GM21381 (cell line): ENCODE data around the gene DNAI2.
"Not testable (repeated sequence)": the region's sequence is repeated elsewhere in the genome, so short reads cannot be mapped to it uniquely, and the experiment has no call there.

ENCODE experiments used
- ATAC-seq: cut with Tn5 transposase; IDR thresholded peaks from one replicate; pipeline ENCODE4 v1.9.1; 2021; ENCODE audit warnings: mild to moderate bottlenecking, moderate library complexity; ENCODE audit not compliant: unreplicated experiment

Gene DNAI2

DNA sequence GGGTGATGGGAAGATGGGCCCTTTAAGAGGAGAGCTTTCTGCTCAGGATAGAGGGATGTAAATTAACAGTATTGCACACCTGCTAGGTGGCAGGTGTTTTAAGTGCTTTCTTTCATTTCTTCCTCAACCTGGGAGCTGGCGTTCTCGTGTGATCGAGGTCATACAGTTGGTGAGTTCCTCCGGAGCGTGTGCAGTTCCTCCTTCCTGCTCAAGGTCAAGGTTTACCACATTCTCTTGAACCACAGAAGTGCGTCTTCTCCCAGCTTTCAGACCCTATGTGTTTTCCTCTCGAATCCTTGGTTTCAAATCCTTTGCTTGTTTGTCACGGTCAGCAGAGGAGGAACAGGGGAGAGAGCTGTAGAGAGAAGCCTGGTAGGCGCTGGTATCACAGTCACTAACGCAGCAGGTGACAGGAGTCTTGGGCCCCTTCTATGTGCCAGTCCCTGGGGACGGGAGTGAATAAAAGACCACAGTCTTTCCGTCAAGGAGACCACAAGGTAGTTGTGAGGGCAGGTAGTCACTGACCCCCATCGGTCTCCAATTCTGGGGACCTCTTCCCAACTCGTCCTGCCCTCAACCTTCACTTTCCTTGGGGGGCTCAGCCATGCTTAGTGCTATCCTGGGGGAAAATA, 791 bp downstream of the DNAI2 start:
- ATAC-seq: no peak

DNA sequence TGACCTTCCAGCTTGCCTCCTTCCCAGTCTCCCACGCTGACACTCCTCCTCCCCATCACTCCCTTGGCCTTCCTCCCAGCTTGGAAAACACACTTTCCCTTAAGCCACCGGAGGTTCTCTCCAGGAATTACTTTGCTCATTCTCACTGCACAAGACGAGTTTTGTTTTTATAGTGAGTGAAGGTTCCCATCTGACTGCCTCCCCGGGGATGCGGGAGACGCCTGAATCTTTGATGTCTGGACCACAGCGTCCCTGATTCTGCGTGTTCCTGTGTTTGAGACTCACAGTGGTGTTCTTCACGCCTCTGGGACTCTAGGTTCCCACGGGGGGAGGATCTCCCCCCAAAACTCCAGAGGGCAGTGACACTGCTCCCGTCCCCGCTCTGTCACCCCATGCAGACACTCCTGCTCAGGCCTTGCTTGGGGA, 2.0 kb downstream of the DNAI2 start:
- no peak for ATAC-seq

DNA sequence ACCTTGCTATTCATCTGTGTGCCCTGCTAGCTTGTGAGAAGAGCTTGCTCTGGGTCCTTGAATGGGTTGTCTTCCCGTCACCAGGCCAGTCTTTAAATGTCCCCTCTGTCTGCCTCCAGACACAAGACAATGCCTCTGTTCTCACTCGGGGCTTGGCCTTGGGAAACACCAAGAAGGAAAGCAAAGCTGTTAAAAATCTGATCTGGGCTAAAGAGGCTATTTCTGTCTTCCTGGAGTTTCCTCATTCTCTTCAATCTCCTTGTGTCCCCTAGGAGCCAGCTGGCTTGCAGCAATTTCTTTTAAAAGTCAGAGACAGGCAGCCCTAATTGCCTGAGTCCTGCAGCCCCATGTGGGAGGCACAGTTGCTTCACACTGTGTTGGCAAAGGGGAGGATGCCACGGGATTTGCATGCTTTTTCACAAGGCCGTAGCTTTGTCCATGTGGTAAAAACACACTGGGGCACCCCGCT, 2.5 kb downstream of the DNAI2 start:
- ATAC-seq: no peak

DNA sequence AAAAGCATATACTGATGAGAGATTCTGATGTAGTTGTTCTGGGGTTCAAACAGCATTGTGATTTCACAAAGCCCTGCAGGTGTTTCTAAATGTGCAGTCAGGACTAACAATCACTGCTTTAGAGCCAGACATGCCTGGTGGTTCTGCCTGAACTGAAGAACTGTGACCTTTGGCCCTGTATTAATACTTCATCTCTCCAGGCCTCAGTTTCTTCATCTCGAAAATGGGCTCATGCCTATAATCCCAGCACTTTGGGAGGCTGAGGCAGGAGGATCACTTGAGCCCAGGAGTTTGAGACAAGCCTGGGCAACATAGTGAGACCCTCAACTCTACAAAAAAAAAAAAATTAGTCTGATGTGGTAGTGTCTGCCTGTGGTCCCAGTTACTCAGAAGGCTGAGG, 3.9 kb downstream of the DNAI2 start:
- no peak for ATAC-seq

DNA sequence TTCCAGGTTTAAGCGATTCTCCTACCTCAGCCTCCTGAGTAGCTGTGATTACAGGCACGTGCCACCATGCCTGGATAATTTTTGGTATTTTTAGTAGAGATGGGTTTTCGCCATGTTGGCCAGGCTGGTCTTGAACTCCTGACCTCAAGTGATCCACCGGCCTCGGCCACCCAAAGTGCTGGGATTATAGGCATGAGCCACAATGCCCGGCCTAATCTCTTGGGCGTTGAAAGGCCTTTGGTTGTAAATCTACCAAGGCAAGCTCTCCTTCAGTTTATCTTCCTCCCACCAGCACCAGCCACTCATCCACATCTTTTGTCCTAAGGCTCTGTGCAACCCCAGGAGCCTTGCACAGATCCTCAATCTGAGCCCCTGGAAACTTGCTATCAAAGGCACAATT, 5.6 kb downstream of the DNAI2 start:
- not testable (repeated sequence) for ATAC-seq

DNA sequence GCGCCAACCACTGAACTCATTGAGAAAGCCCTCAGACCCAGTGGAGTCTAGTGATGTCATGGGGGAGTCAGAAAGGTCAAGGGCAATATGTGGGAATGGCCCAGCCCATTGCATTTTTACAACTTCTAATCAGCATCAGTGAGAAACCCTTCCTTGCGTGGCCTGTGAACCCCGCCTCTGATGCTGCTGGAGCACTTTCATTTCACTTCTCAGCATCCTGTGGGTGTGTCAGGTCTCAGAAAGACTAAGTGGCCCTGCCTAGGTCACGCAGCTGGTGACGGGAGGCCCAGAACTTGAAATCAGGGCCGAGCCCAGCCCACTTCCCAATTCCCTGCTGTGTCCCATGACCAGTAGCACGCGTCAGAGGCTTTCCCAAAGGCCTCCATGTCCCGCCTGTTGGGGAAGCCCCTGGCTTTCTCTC, 6.1 kb downstream of the DNAI2 start:
- ATAC-seq: peak; percentile 54

DNA sequence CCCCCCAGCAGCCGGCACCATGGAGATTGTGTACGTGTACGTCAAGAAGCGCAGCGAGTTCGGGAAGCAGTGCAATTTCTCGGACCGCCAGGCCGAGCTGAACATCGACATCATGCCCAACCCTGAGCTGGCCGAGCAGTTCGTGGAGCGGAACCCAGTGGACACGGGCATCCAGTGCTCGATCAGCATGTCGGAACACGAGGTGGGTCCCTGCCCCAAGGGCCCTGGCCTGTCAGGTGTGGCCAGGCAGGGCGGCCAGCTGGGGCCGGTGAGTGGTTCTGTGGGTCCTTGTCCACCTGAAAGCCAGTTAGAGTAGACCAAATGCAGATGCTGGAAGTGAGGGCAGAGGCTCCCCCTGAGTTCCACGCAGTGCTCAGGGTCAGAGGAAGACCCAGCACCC, 7.8 kb downstream of the DNAI2 start:
- ATAC-seq: no peak

DNA sequence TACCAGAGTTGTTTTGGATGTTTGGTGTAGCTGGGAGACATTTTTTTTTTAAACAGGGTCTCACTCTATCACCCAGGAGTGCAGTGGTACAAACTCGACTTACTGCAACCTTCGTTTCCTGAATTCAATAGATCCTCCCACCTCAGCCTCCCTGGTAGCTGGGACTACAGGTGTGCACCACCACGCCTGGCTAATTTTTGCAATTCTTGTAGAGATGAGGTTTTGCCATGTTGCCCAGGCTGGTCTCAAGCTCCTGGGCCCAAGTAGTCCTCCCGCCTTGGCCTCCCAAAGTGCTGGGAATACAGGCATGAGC, 8.2 kb downstream of the DNAI2 start:
- ATAC-seq: not testable (repeated sequence)

DNA sequence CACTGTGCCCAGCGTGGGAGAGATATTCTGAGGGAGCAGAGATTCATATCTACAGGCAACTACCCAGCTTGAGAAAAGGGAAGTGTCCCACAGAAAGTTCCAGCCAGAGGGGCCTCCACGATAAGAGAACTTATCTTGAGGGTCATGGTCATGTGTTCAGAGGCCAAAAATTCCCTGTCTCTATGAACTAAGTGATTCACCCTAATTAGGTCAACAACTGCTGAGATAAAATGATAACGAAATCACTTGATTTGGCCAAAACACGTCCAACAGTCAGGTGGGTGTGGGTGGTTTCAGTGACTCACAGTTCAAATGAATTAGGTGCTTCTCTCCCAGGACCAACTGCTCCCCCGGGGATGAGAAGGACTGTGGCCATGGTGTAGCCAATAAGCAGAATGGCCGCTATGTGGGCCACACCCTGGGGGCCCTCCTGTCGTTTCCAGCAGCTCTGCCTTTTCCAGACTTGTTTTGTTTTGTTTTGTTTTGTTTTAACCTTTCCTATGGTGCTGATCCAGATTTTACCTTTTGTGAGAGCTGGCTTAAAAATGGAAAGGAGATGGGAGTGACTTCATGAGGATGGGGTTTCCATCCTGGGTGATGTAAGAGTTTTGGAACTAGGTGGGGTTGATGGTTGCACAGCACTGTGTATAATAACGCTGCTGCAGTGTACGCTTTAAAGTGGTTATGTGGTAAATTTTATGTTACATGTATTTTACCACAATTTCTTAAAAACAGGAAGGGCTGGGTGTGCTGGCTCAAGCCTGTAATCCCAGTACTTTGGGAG, 8.7 kb downstream of the DNAI2 start:
- ATAC-seq: no peak

DNA sequence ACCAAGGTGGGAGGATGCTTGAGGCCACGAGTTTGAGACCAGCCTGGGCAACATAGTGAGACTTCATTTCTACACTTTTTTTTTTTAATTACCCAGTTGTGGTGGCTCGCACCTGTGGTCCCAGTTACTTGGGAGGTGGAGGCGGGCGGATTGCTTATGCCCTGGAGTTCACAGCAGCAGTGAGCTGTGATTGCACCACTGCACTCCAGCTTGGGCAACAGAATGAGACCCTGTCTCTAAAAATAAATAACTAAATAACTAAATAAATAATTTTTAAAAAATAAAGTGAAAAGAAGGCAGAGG, 9.3 kb downstream of the DNAI2 start:
- ATAC-seq: no peak

DNA sequence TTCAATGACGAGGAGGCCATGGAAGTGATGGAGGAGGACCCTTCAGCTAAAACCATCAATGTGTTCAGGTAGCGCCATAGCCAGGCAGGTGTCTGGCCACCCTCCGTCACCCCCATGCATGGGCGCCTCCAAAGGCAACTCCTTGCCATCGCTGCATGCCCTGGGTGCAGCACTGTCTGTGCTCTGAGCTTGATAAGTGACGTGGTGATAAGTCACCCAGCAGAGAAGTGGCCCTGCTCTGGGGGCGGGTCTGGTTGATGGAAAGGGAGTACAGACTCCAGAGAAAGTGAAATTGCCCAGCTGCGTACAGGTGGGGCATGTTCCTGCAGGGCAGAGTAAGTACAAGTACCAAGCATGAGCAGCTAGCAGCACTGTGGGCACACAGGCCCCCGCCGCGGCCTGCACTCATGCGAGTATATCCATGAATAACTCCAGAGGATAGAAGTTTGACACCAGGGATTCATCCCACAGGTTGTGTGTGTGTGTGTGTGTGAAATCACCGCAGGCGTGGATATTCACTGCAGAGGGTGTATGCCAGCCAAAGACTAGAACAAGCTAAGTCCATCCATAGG, 13.1 kb downstream of the DNAI2 start:
- no peak for ATAC-seq

DNA sequence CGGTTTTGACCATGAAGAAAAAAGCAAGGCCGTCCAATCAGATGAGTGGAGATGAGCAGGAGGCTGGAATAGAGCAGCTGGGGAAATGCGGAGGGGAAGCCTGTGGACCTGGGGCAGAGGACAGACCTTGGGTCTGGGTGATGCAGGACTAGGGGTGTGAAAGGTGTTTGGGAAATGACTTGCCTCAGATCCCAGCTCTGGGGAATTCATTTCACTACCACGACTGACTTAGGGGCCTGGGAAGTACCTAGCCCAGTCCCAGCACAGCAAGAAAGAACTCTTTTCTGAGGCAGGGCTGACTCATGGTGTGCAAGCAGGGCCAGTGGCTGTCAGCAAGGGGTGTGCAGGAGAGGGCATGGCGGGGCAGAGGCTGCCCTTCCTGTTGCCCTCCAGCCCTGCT, 14.8 kb downstream of the DNAI2 start:
- ATAC-seq: no peak

DNA sequence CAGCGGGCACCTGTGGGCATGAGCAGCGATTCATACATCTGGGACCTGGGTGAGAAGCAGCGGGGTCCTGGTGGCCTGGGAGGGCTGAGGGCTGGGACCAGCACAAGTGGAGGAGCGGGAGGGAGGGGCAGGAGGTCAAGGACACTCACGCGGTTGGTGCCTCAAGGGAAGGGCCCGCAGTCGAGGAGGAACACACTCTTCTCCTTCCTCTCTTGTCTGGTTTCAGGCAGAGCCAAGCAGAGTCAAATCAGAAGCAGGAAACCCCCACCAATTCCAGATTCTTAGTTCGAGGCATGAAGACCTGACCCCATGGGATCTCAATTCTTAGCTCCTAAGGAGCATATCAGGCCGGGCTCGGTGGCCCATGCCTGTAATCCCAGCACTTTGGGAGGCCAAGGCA, 15.7 kb downstream of the DNAI2 start:
- no peak for ATAC-seq

DNA sequence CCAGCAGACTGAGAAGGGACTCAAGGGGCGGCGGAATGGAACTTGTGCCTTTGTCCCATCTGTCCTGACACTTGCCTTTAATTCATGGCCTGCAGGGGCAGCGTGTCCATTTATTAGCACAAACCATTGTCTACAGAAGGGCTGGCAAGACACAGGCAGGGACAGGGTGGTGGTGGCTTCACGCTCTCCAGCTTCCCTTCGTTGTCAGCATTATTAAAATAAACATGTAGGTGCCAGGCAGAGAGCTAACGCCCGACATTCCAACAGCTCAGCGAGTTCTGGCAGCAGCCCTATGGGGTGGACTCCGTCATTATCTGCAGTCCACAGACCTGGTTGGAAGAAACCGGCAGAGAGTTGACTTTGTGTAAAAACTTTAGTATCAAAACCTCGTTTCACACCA, 16.3 kb downstream of the DNAI2 start:
- no peak for ATAC-seq

DNA sequence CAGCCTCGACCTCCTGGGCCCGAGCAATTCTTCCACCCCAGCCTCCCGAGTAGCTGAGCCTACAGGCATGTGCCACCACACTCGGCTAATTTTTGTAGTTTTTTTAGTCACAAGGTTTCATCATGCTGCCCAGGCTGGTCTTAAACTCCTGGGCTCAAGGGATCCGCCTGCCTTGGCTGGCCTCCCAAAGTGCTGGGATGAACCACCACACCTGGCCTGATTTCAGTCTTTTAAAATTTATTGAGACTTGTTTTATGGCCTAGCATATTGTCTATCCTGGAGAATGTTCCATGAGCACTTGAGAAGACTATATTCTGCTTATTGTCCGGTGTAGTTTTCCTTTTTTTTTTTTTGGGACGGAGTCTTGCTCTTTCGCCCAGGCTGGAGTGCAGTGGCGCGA, 18.5 kb downstream of the DNAI2 start:
- ATAC-seq: no peak

DNA sequence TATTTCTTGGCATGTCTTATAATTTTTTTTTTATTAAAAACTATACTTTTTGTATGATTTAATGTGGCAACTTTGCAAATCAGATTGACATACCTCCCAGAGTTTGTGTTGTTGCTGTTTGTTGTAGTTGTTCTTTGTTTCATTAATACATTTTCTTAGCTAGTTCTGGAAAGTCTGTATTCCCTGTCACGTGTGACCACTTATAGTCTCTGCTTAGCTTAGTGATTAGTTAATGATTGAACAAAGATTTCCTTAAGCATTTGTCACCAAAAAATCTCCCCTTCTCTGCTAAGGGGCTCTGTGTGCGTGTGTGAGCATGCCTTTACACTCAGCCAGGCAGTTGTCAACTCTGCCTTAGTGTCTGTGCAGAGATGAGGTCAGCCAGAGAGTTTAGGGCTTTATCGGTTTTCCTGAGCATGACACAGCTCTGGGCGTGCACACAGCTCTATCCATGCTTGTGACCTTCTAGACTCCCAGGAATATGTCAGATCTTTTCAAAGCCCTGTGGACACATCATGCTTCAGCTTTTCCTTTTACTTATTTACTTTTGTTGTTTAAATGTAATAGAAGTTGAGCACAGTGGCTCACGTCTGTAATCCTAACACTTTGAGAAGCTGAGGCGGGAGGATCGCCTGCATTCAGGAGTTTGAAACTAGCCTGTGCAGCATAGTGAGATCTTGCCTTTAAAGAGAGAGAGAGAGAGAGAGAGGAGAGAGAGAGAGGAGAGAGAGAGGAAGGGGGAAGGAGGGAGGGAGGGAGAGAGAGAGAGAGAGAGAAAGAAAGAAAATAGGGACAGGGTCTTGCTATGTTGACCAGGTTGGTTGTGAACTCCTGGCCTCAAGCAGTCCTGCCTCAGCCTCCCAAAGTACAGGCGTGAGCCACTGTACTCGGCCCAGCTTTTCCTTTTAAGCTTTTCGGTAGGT, 21.9 kb downstream of the DNAI2 start:
- ATAC-seq: no peak

DNA sequence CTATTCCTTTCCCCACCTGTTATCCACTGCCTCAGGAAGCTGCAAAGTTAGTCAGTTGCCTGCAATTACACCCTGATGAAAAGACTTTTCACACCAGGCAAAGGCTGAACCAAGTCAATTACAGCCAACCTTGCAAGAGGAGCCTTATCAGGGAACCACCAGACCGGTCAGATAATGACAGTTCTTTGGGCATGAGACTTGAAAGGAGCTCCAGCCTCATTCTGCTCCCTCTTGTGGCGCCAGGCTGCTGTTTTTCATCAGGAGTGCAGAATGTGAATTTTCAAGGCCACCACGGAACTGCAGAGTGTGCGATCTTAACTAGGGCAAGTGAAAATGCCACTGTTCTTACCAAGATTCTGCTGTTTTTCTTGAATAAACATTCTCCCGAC, 22.5 kb downstream of the DNAI2 start:
- ATAC-seq: no peak

DNA sequence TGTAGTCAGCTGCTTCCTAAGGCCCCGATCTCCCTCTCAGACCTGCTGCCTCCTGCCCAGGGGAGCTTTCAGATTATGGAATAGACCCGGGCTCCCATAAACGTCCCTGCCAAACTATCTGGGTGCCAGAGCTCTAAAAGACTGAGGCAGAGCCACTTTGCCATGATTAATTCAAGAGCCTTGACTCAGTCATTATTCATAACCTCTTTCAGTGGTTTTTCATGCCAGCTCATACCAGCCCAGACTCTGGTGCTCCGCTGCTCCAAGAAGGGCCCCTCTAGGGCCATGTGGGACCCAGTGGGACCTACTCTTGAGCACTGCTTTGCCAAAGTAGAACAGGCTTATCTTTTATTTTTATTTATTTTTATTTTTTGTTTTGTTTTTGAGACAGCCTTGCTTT, 23.9 kb downstream of the DNAI2 start:
- no peak for ATAC-seq

DNA sequence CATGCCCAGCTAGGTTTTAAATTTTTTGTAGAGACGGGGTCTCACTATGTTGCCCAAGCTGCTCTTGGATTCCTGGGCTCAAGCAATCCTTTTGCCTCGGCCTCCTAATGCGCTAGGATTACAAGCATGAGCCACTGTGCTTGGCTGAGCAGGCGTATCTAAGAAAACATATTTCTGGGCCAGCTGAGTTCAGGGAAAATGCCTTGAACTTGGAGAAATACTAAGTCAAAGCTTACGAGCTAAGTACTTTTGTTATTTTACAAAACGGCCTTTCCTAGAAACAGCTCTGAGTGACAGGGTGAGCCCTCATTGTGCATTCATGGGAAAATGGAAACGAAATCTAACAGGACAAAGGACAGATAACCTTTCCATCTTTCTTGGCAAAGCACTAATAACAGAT, 24.7 kb downstream of the DNAI2 start:
- ATAC-seq: no peak

DNA sequence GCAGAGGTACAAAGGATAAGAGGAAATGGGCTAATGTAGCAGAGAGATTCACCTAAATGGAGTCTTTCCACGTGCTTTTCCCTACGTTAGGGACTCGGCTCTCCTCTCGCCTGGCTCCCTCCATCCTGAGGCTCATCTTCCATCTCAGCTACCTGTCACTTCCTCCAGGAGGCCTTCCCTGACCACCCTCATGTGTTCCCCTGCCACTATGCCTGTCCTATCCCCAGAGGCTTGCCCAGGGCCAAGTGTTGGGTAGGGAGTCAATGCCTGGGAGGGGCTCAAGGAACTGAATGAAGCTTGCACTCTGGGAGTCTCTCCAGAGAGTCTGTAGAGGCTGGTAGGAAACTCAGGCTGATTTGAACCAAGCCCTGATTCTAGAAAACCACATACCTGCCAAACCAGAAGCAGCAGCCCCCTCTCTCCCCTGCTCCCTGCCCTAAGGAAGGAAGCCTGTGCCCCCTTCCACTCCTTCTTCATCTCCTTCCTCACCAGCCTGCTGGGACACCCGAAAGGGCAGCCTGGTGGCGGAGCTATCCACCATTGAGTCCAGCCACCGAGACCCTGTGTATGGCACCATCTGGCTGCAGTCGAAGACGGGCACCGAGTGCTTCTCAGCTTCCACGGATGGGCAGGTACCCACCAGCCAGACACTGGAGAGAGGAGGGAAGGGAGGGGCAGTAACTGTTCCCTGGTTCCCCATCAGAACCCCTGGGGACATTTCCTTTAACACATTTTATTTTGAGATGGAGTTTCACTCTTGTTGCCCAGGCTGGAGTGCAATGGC, 25.4 kb downstream of the DNAI2 start:
- ATAC-seq: no peak

DNA sequence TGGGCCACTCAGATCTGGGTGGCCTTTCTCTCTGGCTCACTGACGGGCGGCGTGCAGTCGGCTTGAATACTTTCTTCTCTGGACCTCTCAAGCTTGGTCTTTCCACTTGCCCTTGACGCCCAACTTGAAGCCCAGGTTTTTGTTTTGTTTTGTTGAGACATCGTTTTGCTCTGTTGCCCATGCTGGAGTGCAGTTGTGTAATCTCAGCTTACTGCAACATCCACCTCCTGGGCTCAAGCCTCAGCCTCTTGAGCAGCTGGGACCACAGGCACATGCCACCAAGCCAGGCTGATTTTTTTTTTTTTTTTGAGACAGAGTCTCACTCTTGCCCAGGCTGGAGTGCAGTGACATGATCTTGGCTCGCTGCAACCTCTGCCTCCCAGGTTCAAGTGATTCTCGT, 29.3 kb downstream of the DNAI2 start:
- no peak for ATAC-seq
